Erythroblast (primary cell): ENCODE results near the gene GPHA2.

Source experiments
- DNase-seq, 2 experiments: peaks; one replicate each; lab custom pipeline; 2025; lab: John Stamatoyannopoulos, UW
- GATA1 ChIP-seq: IDR thresholded peaks from 2 replicates; pipeline ENCODE4 v1.6.1; 2011; ENCODE audit warnings: low read depth, mild to moderate bottlenecking, control low read depth, low read length, moderate library complexity
- POLR2A ChIP-seq: IDR thresholded peaks from 2 replicates; pipeline ENCODE4 v1.6.1; 2011; ENCODE audit warnings: mild to moderate bottlenecking, low read length

GPHA2 gene

DNA sequence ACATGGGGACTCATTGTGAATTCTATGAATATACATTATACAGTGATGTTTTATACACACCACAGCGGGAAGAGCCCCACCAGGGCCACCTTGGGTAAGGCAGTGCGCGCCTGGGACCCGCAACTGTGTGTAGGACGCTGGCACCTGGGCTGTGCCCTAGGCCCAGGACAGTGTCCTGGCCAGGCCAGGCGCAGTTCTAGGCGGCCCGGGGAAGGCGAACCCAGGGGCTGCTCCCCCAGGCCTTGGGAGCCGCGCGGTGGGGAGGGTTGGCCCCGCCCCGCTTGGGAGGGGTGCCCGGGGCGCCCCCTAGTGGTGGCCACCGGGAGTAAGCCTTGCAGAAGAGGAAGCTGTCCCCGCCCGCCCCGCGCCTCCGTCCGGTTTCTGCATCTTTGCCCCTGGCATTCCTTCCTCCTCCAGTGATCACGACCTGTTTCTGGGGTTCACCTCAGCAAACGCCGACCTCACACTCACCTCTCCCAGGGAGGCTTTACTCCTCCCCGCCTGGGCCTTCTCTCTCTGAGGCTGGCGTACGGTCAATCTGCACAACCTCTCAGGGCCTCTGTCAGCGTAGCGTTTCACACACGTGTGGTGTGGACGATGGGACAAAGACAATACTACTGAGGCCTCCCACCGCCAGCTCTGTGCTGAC lies 47.8 kb downstream of the GPHA2 start:
- TF ChIP-seq POLR2A (peak; percentile 58), GATA1 (no peak)
- DNase-seq: peak; percentile 90 to 95

GRCh38 chr11:64887234-64887756 lies 48.4 kb downstream of the GPHA2 start:
- TF ChIP-seq GATA1: no peak
- TF ChIP-seq POLR2A: no peak
- no peak for DNase-seq

- TF ChIP-seq POLR2A (peak; percentile 92), GATA1 (peak; percentile 69)
- DNase-seq: peak; percentile 94 to 97
Observed at GRCh38 chr11:64885367-64886286, 50.1 kb downstream of the GPHA2 start.
